Hindlimb muscle (tissue), 1 donor: ENCODE measurements around the gene ZNF367. TPM values are rescaled to one million over a fixed set of nuclear protein-coding genes. Genes with fewer than 3 reads are reported as not detected.
A peak's percentile ranks its signal among the peaks of the same experiment; 100 is the strongest.
"Not testable (repeated sequence)": the region's sequence is repeated elsewhere in the genome, so short reads cannot be mapped to it uniquely, and the experiment has no call there.

Experiments
- DNase-seq: peaks from one replicate; pipeline ENCODE4 v3.0.0-alpha.2; 2013
- polyA plus RNA-seq: library from polyadenylated mRNA; unstranded; fragments of 120-200 nt; gene quantifications from one replicate; pipeline ENCODE4 v1.2.1, GENCODE V29; 2013; ENCODE audit not compliant: insufficient read length

Gene ZNF367
- polyA plus RNA-seq, 1 donor: 6.5 TPM

DNA sequence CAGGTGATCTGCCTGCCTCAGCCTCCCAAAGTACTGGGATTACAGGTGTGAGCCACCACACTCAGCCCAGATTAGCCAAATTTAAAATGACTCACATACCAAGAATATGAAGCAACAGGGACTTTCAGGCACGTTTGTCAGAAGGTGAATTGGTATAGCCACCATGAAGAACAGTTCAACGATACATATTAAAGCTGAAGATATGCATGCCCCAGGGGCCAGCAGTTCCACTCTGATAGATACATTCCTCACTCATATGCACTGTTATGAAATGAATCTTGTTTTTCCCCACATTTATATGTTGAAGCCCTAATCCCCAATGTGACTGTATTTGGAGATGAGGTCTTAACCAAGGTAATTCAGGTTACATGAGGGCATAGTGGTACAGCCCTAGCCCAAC lies 57.2 kb downstream of the ZNF367 start:
- DNase-seq: no peak

DNA sequence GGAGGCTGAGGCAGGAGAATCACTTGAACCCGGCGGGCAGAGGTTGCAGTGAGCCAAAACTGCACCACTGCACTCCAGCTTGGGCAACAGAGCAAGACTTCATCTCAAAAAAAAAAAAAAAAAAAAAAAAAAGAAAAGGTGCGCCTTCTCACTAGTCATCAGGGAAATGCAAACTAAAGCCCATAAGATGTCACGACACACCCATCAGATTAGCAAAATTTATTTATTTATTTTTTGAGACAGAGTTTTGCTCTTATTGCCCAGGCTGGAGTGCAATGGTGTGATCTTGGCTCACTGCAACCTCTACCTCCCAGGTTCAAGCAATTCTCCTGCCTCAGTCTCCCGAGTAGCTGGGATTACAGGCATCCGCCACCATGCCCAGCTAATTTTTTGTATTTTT lies 57.6 kb downstream of the ZNF367 start:
- DNase-seq: not testable (repeated sequence)

DNA sequence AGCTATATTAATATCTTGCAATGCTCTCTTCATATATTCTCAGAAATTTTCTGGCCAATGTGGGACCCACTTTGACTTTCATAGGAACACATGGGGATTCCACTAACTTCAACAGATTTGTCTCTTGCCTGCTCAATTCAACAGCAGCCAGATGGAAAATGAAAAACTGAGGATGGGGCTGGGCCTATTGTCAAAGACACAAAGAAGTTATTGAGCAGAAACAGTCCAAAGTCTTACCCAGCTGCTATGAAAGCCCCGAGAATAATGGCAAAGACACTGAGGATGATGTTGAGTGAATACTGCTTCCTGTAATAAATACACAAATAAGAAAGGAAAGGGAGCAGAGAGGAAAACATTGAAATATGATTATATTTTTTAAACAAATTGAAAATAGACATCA lies 67.3 kb downstream of the ZNF367 start:
- no peak for DNase-seq

DNA sequence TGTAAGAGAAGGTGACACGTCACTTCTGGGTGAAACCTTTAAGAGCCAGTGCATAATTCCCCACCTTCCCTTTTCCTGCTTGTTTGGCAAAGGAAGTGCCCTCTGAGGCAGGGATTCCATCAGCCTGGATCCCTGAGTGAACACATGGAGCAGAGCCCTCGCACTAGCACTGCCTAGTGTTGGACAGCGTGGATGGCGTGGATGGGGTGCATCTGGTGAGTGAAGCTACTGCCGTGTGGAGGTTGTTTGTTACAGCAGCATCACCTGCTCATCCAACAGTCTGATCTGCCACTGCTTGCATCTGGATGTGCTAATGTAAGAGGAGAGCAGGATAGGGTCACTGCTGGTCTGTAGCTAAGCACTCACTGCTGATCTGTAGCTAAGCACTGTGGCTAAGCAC lies 69.9 kb downstream of the ZNF367 start:
- DNase-seq: no peak

DNA sequence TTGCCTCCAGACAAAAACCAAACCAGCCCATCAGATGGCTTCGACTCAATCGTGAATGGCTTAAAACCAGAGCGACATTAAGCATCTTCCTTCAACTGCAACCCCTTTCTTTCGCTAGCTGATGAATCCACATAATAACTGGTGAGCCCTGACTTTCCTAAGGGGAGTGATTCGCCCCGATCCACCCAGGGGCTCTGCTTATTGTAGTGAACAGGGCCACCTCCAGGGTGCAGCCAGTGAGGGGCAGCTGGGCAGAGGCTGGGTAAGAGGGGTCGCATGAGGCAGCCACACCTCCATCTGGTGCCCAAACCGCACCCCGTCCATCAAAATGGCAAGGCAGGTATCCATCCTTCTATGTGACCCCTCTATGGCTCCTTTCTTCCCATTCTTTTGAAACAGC lies 72.6 kb downstream of the ZNF367 start:
- DNase-seq: no peak

DNA sequence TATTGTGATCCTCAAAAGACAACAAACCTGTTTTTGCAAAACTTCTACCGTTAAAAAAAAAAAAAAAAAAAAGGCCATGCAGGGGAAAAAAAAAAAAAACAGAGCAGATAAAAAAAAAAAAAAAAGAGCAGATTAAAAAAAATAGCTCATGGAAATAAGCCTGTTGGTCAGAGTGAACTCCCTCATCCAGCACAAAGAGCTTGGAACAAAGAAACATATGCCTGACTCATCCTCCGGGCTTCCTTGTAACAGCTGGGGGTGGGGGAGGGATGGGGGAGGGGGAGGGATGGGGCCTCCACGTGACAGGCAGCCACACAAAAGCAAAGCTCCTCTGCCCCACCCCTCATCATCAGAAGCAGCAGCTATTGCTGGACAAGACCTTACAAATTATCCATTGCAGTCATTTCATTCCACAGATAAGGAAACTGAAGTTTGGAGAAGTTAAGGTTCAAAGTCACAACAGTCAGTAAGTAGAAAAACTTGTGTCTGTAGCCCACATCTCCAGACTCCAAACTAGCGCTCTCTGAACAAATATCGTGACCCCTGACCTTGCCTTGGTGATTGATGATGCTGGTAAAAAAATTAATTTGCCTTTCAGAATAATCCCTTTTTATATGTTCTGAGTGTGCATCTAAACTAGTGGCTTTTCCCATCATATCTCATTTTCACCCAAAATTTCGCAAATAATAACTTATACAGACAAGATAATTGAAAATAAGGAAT lies 73.6 kb downstream of the ZNF367 start:
- peak; percentile 37 for DNase-seq

DNA sequence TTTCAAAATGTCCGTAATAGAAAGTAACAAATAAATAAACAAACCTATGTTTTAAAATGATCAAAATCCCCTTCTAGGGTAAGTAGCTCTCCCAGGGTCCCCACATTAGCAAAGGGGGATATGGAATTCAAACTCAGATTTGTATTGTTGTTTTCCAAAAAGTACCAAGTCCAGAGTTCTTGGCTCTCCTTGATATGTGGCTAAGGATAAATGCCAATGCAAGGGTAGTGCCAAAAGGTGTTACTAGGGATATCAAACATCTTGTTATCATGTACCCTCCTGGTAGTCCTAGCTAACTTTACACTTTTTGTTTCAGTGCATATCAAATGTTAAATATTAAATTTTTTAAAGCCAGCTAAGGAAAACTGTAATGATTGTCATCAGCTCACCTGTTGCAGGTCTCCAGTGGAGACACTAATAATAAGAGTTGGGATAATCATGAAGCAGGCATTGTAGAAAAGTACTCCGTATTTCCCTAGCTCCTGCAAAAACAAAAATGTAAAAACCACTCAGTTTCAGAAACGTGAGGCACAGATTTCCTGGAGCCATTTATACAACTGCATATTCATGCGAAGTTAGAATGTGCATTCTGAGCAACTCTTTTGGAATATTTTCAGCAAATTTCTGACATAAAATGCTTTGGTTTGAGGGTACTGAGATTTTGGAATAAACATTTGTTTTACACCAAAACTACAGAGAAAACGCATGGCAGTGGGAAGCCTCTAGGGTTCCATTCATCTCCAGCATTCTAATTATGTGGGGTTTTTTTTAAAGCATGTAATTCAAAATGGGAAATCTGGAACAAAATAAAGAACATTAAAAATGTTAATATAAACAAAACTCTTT lies 74.4 kb downstream of the ZNF367 start:
- DNase-seq: no peak

DNA sequence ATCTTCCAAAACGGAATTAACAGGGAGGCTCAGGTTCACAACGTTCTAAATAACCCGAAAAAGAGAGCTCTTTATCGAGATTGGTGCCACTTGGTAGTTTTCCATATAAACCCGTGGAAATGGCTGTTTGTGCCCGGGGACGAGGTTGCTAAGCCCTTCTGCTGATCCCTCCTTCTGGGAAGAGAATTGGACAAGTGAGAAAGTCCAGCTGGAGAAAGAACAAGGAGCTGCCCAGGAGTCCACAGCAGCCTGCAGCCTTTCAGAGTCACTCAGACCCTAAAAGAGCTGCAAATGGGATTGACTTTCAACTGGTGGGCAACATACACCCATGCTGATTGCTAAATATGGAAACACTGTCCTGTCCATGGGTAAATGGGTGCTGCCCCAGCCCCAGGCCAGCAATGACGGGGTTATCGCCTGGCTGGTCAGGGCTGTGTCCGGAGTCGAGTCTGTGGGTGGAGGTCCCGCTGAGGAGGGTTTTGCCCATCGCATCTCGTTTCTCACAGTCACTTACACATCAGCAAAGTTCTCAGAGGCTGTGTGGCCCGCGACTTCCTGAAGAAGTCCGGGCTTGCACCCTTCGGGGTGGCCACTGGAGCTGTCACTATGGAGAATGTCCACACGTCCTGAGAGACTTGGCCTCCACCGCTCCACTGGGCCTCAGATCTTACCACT lies 75.5 kb downstream of the ZNF367 start:
- DNase-seq: no peak

DNA sequence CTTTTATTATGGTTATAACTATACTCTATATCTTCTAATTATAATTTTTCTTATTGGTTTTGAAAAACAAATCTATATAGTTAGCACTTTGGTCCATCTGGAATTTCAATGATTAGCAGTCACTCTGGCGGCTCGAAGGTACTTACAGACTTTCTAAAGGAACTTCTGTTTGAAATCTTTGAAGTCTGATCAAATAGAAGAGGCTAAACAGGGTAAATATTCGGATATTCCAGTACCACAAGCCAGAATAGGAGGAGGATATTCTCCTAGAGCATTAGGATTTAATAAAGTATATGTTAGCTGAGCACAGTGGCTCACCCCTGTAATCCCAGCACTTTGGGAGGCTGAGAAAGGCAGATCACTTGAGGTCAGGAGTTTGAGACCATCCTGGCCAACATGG lies 77.5 kb downstream of the ZNF367 start:
- DNase-seq: no peak

DNA sequence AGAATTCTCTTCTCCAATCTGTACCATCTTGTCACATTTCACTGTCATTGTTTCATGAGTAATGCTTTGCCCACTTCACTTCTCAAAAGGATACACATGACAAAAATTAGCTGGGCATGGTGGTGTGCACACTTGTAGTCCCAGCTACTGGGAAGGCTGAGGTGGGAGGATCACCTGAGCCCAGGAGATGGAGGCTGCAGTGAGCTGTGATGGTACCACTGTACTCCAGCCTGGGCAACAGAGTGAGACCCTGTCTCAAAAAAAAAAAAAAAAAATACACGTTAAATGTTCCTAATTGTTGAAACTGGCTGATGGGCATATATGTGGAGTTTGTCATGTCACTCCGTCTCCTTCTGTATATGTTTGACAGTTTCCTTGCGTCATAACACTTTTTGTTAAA lies 79.9 kb downstream of the ZNF367 start:
- no peak for DNase-seq

Other genes with a start within 250 kb of the ZNF367 start
- gene HSD17B3, start 116.2 kb downstream of the ZNF367 start, polyA plus RNA-seq: 0.63 TPM
- gene SLC35D2, start 34.7 kb downstream of the ZNF367 start, polyA plus RNA-seq: 23.3 TPM
- 11.3 TPM for gene HABP4, start 31.8 kb upstream of the ZNF367 start, polyA plus RNA-seq
- gene CDC14B, start 201.5 kb upstream of the ZNF367 start, polyA plus RNA-seq: 14.3 TPM
- 10.0 TPM for gene PRXL2C, start 236.9 kb upstream of the ZNF367 start, polyA plus RNA-seq